ENCODE measurements around the gene POLR1A. TPM values are rescaled to one million over a fixed set of nuclear protein-coding genes. Genes with fewer than 3 reads are reported as not detected.

The POLR1A gene
- total RNA-seq, 1 donor from 2014 or later: 43.2 TPM

DNA sequence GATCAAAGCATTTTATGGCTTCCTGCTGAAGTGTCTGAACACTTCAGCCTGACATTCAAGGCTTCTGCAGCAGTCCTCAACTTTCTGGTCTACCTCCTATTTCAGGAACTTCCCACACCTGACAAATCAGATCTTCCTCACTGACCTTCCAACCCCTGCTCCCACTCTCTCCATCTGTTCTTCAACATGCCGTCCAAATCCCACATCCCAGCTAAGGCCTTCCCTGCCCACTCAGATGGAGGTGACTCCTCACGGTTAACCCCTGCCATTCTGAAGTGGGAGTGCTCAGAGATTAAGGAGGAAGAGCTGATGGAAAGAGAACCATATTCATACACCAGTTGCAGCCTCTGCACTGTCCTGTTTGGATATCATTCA, 104.8 kb downstream of the POLR1A start:
- no peak for DNase-seq (ENCODE audit: extremely low spot score, unreplicated experiment)
- peak overlapping the region; percentile 36 for H3K27ac Mint-ChIP-seq (ENCODE audit: unreplicated experiment)
- no peaks in the 10 kb centered on the region for H3K36me3 Mint-ChIP-seq (ENCODE audit: unreplicated experiment)
- TF ChIP-seq, protein P1, sequence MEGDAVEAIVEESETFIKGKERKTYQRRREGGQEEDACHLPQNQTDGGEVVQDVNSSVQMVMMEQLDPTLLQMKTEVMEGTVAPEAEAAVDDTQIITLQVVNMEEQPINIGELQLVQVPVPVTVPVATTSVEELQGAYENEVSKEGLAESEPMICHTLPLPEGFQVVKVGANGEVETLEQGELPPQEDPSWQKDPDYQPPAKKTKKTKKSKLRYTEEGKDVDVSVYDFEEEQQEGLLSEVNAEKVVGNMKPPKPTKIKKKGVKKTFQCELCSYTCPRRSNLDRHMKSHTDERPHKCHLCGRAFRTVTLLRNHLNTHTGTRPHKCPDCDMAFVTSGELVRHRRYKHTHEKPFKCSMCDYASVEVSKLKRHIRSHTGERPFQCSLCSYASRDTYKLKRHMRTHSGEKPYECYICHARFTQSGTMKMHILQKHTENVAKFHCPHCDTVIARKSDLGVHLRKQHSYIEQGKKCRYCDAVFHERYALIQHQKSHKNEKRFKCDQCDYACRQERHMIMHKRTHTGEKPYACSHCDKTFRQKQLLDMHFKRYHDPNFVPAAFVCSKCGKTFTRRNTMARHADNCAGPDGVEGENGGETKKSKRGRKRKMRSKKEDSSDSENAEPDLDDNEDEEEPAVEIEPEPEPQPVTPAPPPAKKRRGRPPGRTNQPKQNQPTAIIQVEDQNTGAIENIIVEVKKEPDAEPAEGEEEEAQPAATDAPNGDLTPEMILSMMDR (IDR thresholded peaks at IDR 0.05): no peak
- no peaks in the 10 kb centered on the region for H3K27me3 Mint-ChIP-seq (ENCODE audit: unreplicated experiment)
- H3K4me3 Mint-ChIP-seq (ENCODE audit: unreplicated experiment): no peak overlapping the region
- H3K4me1 Mint-ChIP-seq (ENCODE audit: unreplicated experiment): peaks cover 48% of the 10 kb centered on the region
- H3K9me3 Mint-ChIP-seq (ENCODE audit: unreplicated experiment): no peaks in the 10 kb centered on the region

DNA sequence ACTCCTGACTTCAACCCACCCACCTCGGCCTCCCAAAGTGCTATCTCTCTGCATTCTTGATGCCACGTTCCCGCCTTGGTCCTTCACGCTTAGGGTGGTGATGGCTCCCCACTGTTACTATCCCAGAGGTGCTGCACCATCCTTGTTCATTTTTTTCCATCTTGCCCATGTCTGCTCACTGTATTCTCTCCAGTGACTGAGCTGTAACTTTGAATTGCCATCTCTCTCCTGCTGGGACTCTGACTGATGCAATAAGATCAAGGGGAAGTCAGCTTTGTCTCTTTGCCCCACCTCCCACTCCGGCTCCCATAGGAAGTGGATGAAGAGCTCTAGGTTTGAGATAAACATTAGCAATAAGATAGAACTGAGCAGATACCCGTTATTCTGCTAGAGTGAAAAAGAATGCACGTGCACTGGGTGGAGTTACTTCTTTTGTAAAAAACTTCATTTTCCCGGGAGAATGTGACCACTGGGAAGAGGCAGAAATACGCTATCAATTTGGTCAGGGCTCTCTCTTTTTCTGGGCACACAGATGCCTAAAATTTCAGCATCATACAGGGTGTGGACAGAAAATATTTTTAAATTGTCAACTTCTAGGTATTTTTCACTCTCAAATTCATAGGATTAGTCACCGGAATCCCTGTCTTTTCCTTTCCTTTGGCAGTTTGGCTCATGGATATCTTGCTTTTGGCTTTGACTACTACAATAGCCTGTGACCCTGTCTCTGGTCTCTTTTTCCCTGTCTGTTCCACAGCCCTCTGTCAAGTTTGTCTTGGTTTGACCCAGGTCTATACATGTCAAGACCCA, 105.4 kb downstream of the POLR1A start:
- H3K27ac Mint-ChIP-seq (ENCODE audit: unreplicated experiment): peak overlapping the region; percentile 90
- H3K9me3 Mint-ChIP-seq (ENCODE audit: unreplicated experiment): no peaks in the 10 kb centered on the region
- no peaks in the 10 kb centered on the region for H3K27me3 Mint-ChIP-seq (ENCODE audit: unreplicated experiment)
- DNase-seq (ENCODE audit: extremely low spot score, unreplicated experiment): no peak
- H3K4me1 Mint-ChIP-seq (ENCODE audit: unreplicated experiment): peaks cover 51% of the 10 kb centered on the region
- H3K36me3 Mint-ChIP-seq (ENCODE audit: unreplicated experiment): no peaks in the 10 kb centered on the region
- peak overlapping the region; percentile 36 for H3K4me3 Mint-ChIP-seq (ENCODE audit: unreplicated experiment)
- TF ChIP-seq, protein P1 (IDR thresholded peaks at IDR 0.05): no peak

DNA sequence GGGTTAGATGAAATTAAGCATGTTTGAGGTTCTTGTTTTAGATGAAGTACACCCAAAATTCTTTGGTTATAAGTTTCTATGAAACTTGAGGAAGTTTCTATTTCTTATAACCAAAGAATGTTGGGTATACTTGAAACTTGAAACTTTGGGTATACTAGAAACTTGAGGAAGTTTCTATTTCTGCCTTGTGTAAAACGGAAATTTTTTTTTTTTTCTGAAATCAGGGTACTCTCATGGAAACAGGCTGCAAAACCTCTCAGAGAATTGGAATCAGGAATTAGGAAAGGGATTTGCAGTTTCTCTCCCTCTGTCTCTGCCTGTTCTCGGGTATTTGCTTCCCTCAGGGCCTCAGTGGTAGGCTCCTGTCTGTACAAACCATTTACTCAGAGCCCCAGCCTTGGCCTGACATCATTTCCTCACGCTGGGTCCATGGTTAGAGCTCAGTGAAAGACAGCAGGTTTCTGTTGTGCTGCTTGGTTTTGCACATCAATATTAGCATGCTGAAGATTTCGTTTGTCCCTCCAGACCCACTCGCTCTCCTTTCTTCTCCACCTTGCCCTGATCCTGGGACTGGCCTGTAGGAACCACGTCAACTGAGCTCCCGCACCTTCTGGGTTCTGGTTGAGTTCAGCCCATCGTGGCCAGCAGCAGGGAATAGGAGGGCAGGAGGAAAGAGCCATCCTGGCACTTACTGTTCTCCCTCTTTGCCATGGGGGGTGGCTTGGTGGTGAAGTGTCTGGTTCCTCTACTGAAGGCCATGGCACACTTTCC, 106.4 kb downstream of the POLR1A start:
- H3K27me3 Mint-ChIP-seq (ENCODE audit: unreplicated experiment): no peaks in the 10 kb centered on the region
- peak overlapping the region; percentile 90 for H3K27ac Mint-ChIP-seq (ENCODE audit: unreplicated experiment)
- H3K4me3 Mint-ChIP-seq (ENCODE audit: unreplicated experiment): peak overlapping the region; percentile 54
- H3K36me3 Mint-ChIP-seq (ENCODE audit: unreplicated experiment): no peaks in the 10 kb centered on the region
- TF ChIP-seq, protein P1 (IDR thresholded peaks at IDR 0.05): no peak
- H3K4me1 Mint-ChIP-seq (ENCODE audit: unreplicated experiment): peaks cover 59% of the 10 kb centered on the region
- no peaks in the 10 kb centered on the region for H3K9me3 Mint-ChIP-seq (ENCODE audit: unreplicated experiment)
- DNase-seq (ENCODE audit: extremely low spot score, unreplicated experiment): no peak

DNA sequence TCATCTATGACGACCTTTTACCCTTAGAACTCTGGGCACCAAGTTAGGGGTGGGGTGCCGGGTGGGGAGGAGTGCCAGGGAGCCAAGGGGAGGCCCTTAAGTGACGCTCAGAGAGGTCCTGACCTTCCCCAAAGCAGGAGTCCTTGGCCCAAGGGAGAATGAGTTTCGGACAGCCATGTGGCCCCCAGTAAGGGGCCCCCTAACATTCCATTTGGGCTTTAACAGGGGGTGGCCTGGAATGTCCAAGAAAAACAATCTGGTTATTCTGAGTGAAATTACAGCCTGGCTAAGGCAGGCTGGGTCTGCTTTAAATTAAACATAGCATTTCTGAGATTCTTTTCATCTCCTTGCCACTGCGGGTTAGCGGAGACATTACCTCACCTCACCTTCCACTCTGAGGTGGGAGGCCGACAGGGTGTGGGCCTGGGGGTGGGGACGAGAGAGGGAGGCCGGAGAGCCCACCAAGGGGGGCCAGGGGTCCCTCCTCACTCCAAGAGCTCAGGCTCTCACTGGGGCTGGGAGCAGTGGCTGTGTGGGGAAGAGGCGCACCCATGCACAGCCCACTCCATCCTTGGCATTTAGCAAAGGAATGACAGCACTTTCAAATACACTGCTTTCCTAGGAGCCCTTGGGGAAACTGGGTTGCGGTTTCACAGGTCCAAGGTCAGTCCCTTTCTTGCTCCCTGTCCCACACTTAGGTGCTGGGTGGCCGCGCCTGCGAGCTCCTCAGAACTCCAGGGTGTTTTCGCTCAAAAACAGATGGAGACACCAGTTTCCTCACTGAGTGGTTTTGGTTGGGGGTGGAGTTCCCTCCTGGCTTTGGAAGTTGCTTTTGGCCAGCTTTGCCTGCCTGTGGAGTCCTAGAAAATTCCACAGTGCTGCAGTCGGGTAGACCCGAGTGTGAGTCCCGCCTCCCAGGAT, 107.4 kb downstream of the POLR1A start:
- TF ChIP-seq, protein P1 (IDR thresholded peaks at IDR 0.05): no peak
- Mint-ChIP-seq H3K27ac (ENCODE audit: unreplicated experiment) (peak overlapping the region; percentile 90), H3K9me3 (ENCODE audit: unreplicated experiment) (no peaks in the 10 kb centered on the region), H3K4me3 (ENCODE audit: unreplicated experiment) (peak overlapping the region; percentile 54), H3K27me3 (ENCODE audit: unreplicated experiment) (no peaks in the 10 kb centered on the region), H3K36me3 (ENCODE audit: unreplicated experiment) (no peaks in the 10 kb centered on the region), H3K4me1 (ENCODE audit: unreplicated experiment) (peaks cover 65% of the 10 kb centered on the region)
- DNase-seq (ENCODE audit: extremely low spot score, unreplicated experiment): peak; percentile 87
